ENCODE data around the gene SLC35F4.

The SLC35F4 gene

DNA sequence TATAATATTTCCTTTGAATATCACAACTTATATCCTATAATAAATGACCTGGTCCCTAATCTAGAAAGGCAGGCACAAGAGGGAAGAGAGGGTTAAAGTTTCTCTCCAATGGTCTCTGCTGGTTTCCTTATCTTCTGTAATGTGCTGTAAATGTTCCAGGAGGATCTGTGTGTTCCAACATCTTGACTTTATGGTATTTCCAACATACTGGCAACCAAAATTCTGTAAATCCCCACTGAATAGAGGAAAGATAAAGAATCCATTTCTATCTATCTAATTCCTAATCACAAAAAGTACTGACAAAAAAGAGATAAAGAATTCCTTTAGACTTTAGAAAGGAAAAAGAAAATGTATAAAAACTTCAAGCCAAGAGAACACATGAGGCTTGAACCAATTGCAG lies 225.9 kb downstream of the SLC35F4 start:
- no peak for DNase-seq (ENCODE audit: low read depth)
- TF ChIP-seq, protein P1, sequence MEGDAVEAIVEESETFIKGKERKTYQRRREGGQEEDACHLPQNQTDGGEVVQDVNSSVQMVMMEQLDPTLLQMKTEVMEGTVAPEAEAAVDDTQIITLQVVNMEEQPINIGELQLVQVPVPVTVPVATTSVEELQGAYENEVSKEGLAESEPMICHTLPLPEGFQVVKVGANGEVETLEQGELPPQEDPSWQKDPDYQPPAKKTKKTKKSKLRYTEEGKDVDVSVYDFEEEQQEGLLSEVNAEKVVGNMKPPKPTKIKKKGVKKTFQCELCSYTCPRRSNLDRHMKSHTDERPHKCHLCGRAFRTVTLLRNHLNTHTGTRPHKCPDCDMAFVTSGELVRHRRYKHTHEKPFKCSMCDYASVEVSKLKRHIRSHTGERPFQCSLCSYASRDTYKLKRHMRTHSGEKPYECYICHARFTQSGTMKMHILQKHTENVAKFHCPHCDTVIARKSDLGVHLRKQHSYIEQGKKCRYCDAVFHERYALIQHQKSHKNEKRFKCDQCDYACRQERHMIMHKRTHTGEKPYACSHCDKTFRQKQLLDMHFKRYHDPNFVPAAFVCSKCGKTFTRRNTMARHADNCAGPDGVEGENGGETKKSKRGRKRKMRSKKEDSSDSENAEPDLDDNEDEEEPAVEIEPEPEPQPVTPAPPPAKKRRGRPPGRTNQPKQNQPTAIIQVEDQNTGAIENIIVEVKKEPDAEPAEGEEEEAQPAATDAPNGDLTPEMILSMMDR (conservative IDR thresholded peaks at IDR 0.05; ENCODE audit: low read length): no peak
- no peak overlapping the region for H3K4me3 ChIP-seq (ENCODE audit: low read length)

DNA sequence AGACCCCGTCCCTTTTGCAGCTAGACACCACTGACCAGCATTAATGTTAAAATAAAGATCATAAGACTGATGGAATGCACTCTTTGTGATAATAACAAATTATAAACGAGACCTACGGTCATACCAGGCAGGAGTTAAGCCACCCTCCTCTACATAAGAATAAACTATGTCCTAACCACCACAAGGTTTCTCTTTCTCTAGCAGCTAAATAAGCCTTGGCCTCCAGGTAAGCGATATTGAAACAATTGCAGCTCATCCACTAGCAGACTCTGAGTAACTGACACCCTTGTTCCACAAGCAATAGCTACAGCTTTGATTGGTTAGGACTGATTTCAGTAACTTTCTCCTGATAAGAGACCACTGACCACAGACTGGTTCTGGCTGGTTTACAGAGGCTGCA lies 228.0 kb downstream of the SLC35F4 start:
- TF ChIP-seq, protein P1 (conservative IDR thresholded peaks at IDR 0.05; ENCODE audit: low read length): no peak
- H3K4me3 ChIP-seq (ENCODE audit: low read length): no peak overlapping the region
- DNase-seq (ENCODE audit: low read depth): no peak

DNA sequence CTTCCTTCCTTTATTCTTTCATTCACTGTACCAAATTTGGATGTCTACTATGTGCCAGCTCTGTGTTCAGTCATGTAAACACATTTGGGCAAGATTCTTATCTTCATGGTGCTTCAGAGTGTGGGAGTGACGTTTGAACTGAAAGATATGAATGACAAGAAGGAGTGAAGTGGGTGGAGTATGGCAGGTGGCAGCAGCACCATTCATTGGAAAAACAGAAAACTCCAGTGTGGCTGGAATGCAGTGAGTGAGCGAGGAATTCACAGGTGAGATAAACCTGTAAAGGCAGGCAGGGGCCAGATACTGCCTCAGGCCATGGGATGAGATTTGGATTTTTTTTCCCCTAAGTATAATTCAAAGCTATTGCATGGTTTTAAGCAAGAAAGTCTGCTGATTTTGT lies 231.6 kb downstream of the SLC35F4 start:
- TF ChIP-seq, protein P1 (conservative IDR thresholded peaks at IDR 0.05; ENCODE audit: low read length): no peak
- DNase-seq (ENCODE audit: low read depth): no peak
- no peak overlapping the region for H3K4me3 ChIP-seq (ENCODE audit: low read length)

DNA sequence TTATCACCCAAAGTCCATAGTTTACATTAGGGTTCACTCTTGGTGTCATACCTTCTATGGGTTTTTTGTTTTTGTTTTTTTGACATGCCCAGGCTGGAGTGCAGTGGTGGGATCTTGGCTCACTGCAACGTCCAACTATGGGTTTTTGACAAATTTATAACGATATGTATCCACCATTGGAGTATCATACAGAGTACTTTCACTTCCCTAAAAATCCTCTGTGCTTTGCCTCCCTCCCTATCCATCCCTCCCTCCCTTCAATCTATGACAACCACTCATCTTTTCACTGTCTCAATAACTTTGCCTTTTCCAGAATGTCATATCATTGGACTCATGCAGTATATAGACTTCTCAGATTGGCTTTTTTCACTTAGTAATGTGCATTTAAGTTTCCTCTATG lies 233.2 kb downstream of the SLC35F4 start:
- no peak for DNase-seq (ENCODE audit: low read depth)
- TF ChIP-seq, protein P1 (conservative IDR thresholded peaks at IDR 0.05; ENCODE audit: low read length): no peak
- no peak overlapping the region for H3K4me3 ChIP-seq (ENCODE audit: low read length)

DNA sequence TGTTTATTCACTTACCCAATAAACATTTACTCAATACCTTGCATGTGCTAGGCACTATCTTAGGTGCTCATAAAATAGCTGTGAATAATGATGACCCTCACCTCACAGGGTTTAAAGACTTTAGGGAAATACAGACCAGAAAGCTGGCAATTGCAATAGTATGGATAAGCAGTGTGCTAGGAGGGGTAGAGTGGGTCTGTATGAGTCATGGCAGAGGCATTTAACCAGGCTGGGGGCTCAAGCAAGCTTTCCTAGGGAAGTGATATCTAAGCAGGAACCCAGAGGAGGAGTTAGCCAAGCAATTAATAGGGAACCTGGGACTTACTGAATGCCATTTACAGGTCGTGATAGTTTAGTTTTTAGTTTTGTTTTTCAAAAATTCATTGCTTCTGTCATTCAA lies 248.4 kb downstream of the SLC35F4 start:
- no peak for DNase-seq (ENCODE audit: low read depth)
- TF ChIP-seq, protein P1 (conservative IDR thresholded peaks at IDR 0.05; ENCODE audit: low read length): no peak
- no peak overlapping the region for H3K4me3 ChIP-seq (ENCODE audit: low read length)

DNA sequence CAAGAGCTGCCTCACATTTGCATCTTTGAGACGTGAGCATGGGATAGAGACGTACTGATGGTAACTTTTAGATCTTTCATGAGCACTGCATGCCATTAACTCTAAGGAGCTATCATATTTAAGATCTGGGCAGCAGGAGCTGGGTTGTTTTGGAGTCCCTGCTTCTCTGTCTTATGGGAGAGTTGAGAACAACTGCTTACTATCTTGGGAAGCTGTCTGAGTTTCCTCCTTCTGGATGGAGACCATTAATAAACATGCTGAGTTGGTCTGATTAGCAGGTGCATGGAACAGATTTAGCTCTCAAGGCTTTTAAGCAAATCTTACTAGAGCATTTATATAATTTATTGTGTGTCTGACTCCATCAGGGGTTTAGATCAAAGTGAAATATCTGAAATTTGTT lies 252.9 kb downstream of the SLC35F4 start:
- TF ChIP-seq, protein P1 (conservative IDR thresholded peaks at IDR 0.05; ENCODE audit: low read length): no peak
- no peak for DNase-seq (ENCODE audit: low read depth)

DNA sequence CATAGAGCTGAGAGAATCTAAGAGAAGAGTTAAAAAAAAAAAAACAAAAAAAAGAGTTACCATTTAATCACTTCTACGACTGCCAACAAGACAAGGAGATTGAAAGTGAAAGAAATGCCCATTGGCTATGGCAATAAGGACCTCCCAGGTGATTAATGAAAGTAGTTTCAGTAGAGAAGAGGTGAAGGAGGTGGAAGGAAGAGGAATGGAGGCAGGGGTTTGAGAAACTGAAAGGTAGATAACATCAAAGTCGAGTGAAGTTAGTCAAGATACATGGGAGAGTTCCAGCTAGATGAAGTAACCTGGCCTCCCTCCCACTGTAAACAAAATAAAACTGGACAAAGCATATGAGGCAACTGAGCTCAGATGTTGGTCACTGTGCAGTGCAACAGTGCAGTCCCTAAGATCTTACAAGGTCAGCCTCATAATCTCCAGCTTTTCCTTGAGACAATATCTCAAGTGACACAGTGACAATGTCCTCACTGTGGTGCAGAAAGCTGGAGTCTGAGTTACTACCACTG lies 254.3 kb downstream of the SLC35F4 start:
- DNase-seq (ENCODE audit: low read depth): no peak
- TF ChIP-seq, protein P1 (conservative IDR thresholded peaks at IDR 0.05; ENCODE audit: low read length): no peak

More for the DNA sequence above, 252.9 kb downstream of the SLC35F4 start:
- no peak overlapping the region for H3K4me3 ChIP-seq (ENCODE audit: low read length)

More for the DNA sequence above, 254.3 kb downstream of the SLC35F4 start:
- H3K4me3 ChIP-seq (ENCODE audit: low read length): no peak overlapping the region
